Urinary bladder (tissue), 4 donors: ENCODE data around the gene ADRM1. TPM values are rescaled to one million over a fixed set of nuclear protein-coding genes. Genes with fewer than 3 reads are reported as not detected.

Experiments used
- DNase-seq: peaks from one replicate; pipeline ENCODE4 v3.0.0-alpha.2; 2015; ENCODE audit errors: extremely low spot score
- H3K27ac ChIP-seq: one replicate; pipeline ENCODE4 v1.5.1; 2013; ENCODE audit warnings: low read depth, mild to moderate bottlenecking, moderate library complexity
- H3K36me3 ChIP-seq: one replicate; pipeline ENCODE4 v1.6.1; 2013; ENCODE audit warnings: mild to moderate bottlenecking, moderate library complexity; ENCODE audit not compliant: insufficient read depth
- H3K4me1 ChIP-seq: one replicate; pipeline ENCODE4 v1.6.1; 2013; ENCODE audit warnings: mild to moderate bottlenecking, moderate library complexity; ENCODE audit not compliant: insufficient read depth
- H3K4me3 ChIP-seq: one replicate; pipeline ENCODE4 v1.5.1; 2013; ENCODE audit warnings: low read depth, low read length
- WGBS: extraction: QIAGEN DNeasy Blood & Tissue Kit; methylation state at CpG from one replicate; pipeline ENCODE4 v1.1.7; 2013; 5-methylcytosine and 5-hydroxymethylcytosine counted together
- polyA plus RNA-seq: library from polyadenylated mRNA; stranded (reverse); fragments of 200-250 nt; gene quantifications from one replicate; pipeline ENCODE4 v1.2.3, GENCODE V29; 2013
- total RNA-seq: library from RNA; depleted of rRNA; stranded (reverse); fragments of >200 nt; gene quantifications from one replicate; pipeline ENCODE4 v1.2.3, GENCODE V29; 2014
- donor health status: healthy with polysubstance abuse.
- donor health status: healthy.

The ADRM1 gene
- total and polyA plus RNA-seq, 2 donors, result 27.5 to 115 TPM

GRCh38 chr20:62313460-62314338 lies 10.9 kb downstream of the ADRM1 start:
- 94% methylated on average over 55 of the region's 55 CpGs for WGBS
- Histone ChIP-seq H3K4me3 (no peak overlapping the region), H3K27ac (no peak overlapping the region), H3K36me3 (peaks cover 7% of the 10 kb centered on the region), H3K4me1 (no peaks in the 10 kb centered on the region)
- no peak for DNase-seq

GRCh38 chr20:62314339-62314638 lies 11.5 kb downstream of the ADRM1 start:
- DNase-seq, result no peak
- 93% methylated on average over 12 of the region's 12 CpGs for WGBS
- H3K4me1 ChIP-seq, result no peaks in the 10 kb centered on the region
- no peak overlapping the region for H3K27ac ChIP-seq
- no peak overlapping the region for H3K4me3 ChIP-seq
- H3K36me3 ChIP-seq, result peaks cover 7% of the 10 kb centered on the region

- H3K36me3 ChIP-seq, result peaks cover 7% of the 10 kb centered on the region
These were observed 12.0 kb downstream of the ADRM1 start for GRCh38 chr20:62314711-62315302.

GRCh38 chr20:62315773-62316172 lies 13.0 kb downstream of the ADRM1 start:
- WGBS, result 94% methylated on average over 12 of the region's 12 CpGs
- Histone ChIP-seq H3K4me1 (no peaks in the 10 kb centered on the region), H3K36me3 (peaks cover 3% of the 10 kb centered on the region), H3K4me3 (no peak overlapping the region), H3K27ac (no peak overlapping the region)
- DNase-seq, result no peak

More at GRCh38 chr20:62314711-62315302, 12.0 kb downstream of the ADRM1 start:
- no peaks in the 10 kb centered on the region for H3K4me1 ChIP-seq
- WGBS, result 91% methylated on average over 25 of the region's 25 CpGs
- DNase-seq, result no peak
- no peak overlapping the region for H3K27ac ChIP-seq
- no peak overlapping the region for H3K4me3 ChIP-seq

GRCh38 chr20:62316331-62317166 lies 13.8 kb downstream of the ADRM1 start:
- Histone ChIP-seq H3K4me3 (no peak overlapping the region), H3K27ac (no peak overlapping the region), H3K36me3 (peaks cover 3% of the 10 kb centered on the region), H3K4me1 (no peaks in the 10 kb centered on the region)
- no peak for DNase-seq
- 85% methylated on average over 40 of the region's 40 CpGs for WGBS

- DNase-seq, result no peak
- Histone ChIP-seq H3K27ac (no peak overlapping the region), H3K4me1 (no peaks in the 10 kb centered on the region), H3K36me3 (peaks cover 5% of the 10 kb centered on the region), H3K4me3 (no peak overlapping the region)
- 79% methylated on average over 18 of the region's 18 CpGs for WGBS
These were observed 14.4 kb downstream of the ADRM1 start for GRCh38 chr20:62317167-62317655.

- Histone ChIP-seq H3K4me1 (no peaks in the 10 kb centered on the region), H3K4me3 (no peak overlapping the region), H3K27ac (no peak overlapping the region), H3K36me3 (peaks cover 7% of the 10 kb centered on the region)
- 87% methylated on average over 36 of the region's 36 CpGs for WGBS
- no peak for DNase-seq
These were observed 15.9 kb downstream of the ADRM1 start for GRCh38 chr20:62318400-62319345.

GRCh38 chr20:62319346-62319909 lies 16.6 kb downstream of the ADRM1 start:
- WGBS, result 80% methylated on average over 29 of the region's 29 CpGs
- H3K27ac ChIP-seq, result no peak overlapping the region
- H3K4me3 ChIP-seq, result no peak overlapping the region
- no peak for DNase-seq
- H3K36me3 ChIP-seq, result peaks cover 9% of the 10 kb centered on the region
- no peaks in the 10 kb centered on the region for H3K4me1 ChIP-seq

DNA sequence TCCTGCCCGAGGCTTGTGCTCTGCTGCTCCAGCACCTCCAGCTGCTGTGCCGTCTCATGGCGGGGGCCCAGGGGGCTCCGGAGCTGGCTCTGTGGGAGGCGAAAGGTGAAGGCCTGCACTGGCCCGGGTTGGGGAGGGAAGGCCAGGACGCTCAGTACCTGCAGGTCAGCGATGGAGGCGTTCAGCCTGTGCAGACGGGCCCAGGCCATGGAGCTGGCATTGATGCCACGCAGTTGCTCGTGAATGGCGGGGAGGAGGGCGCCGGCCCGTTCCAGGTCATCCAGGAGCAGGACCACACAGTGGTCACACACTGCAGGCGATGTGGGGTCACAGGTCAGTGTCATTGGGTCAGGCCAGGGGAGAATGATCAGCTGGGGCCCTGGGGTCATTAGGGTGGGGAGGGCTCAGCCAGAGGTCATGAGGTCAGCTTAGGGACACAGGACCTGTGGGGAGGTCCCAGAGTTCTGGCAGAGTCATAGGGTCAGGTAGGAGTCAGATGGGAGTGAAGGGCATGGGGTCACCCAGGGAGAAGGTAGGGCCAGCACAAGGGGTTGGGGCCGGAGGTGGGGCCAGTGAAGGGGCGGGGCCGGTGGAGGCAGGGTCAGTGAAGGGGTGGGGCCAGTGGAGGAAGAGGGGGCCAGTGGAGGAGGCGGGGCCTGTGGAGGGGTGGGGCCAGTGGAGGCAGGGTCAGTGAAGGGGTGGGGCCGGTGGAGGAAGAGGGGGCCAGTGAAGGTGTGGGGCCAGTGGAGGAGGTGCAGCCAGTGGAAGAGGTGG lies 18.0 kb downstream of the ADRM1 start:
- Histone ChIP-seq H3K36me3 (peaks cover 11% of the 10 kb centered on the region), H3K4me1 (no peaks in the 10 kb centered on the region), H3K4me3 (no peak overlapping the region)

GRCh38 chr20:62321521-62321948 lies 18.7 kb downstream of the ADRM1 start:
- Histone ChIP-seq H3K4me1 (no peaks in the 10 kb centered on the region), H3K36me3 (peaks cover 13% of the 10 kb centered on the region), H3K27ac (no peak overlapping the region), H3K4me3 (no peak overlapping the region)
- 88% methylated on average over 7 of the region's 7 CpGs for WGBS
- no peak for DNase-seq

More for the DNA sequence above, 18.0 kb downstream of the ADRM1 start:
- WGBS, result 88% methylated on average over 22 of the region's 22 CpGs
- DNase-seq, result no peak
- H3K27ac ChIP-seq, result no peak overlapping the region

DNA sequence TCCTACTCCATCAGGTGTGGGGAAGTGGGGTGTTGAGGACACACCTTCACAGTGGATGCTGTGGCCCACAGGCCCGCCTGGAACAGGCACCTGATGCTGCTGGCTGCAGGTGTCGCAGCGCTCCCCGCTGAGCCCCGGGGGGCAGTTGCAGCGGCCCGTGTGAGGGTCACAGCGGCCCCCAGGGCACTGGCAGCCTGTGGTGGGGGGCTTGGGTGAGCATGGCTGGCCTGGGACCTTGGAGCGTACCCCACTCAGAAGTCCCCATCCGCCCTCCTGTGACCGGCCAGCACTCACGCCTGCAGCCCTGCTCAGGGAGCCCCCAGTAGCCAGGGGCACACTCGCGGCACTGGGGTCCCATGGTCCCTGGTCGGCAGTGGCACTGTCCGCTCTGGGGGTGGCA lies 19.2 kb downstream of the ADRM1 start:
- no peaks in the 10 kb centered on the region for H3K4me1 ChIP-seq
- peaks cover 13% of the 10 kb centered on the region for H3K36me3 ChIP-seq
- WGBS, result 97% methylated on average over 16 of the region's 16 CpGs
- no peak overlapping the region for H3K27ac ChIP-seq
- H3K4me3 ChIP-seq, result no peak overlapping the region
- DNase-seq, result no peak

DNA sequence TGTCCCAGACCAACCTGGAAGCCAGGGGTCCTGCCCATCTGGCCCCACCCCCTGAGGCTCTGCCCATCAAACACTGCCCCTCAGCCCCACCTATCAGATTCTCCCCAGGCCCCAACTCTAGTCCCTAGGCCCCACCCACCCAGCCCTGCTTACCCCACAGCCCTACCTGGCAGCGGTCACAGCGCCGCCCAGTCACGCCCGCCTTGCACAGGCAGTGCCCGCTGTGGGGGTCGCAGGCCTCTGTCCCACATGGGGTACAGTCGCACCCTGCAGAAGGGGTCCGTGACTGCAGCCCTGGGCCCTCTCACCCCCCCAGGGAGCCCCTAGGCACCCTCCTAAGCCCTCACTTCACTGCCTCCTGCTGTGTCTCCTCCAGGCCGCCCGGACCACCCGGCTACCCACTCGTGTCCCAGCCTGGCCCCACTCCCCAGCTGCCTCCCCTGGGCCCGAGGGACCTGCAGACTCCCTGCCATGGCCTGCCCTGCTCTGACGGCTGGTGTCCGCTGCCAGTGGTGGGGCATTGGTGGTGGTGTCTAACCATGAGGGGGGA lies 19.8 kb downstream of the ADRM1 start:
- no peaks in the 10 kb centered on the region for H3K4me1 ChIP-seq
- no peak overlapping the region for H3K27ac ChIP-seq
- peaks cover 13% of the 10 kb centered on the region for H3K36me3 ChIP-seq
- WGBS, result 91% methylated on average over 16 of the region's 16 CpGs
- DNase-seq, result no peak
- no peak overlapping the region for H3K4me3 ChIP-seq
